OCI-LY3 (cell line): ENCODE data around the gene VGLL4.

Source experiments
- H2AFZ ChIP-seq: fragments of 200-600, 300-600 bp; shearing (Covaris generic); 2 replicates; pipeline ENCODE4 v1.6.0; 2014; ENCODE audit warnings: antibody characterized with exemption, low read depth, low read length
- H3K27ac ChIP-seq: fragments of 200-600, 300-600 bp; sonication (generic); 2 replicates; pipeline ENCODE4 v1.5.1; 2014; ENCODE audit warnings: mild to moderate bottlenecking, low read length, moderate library complexity, mixed read lengths
- H3K27me3 ChIP-seq: fragments of 200-600, 300-600 bp; sonication (generic); 2 replicates; pipeline ENCODE4 v1.6.1; 2014; ENCODE audit warnings: low read depth, low read length, mixed read lengths
- H3K36me3 ChIP-seq: fragments of 200-600, 300-600 bp; sonication (generic); replicated peaks from 2 replicates; pipeline ENCODE3; 2014; ENCODE audit warnings: low read depth, low read length, mixed read lengths
- H3K4me1 ChIP-seq: fragments of 300-600, 200-600 bp; sonication (generic); 2 replicates; pipeline ENCODE4 v1.6.1; 2014; ENCODE audit warnings: low read length, mixed read lengths
- H3K4me2 ChIP-seq: fragments of 200-600, 300-600 bp; sonication (generic); 2 replicates; pipeline ENCODE4 v1.6.1; 2014; ENCODE audit warnings: low read length, mixed read lengths
- H3K4me3 ChIP-seq: fragments of 300-600, 200-600 bp; sonication (generic); 2 replicates; pipeline ENCODE4 v1.5.1; 2014; ENCODE audit warnings: antibody characterized with exemption, mild to moderate bottlenecking, low read length, moderate library complexity
- H3K79me2 ChIP-seq: fragments of 300-600, 200-600 bp; shearing (Covaris generic); 2 replicates; pipeline ENCODE4 v1.6.1; 2014; ENCODE audit warnings: mild to moderate bottlenecking, low read length, mixed read lengths
- H3K9ac ChIP-seq: fragments of 300-600, 200-600 bp; shearing (Covaris generic); 2 replicates; pipeline ENCODE4 v1.6.0; 2014; ENCODE audit warnings: mild to moderate bottlenecking, low read length, moderate library complexity
- H3K9me3 ChIP-seq: fragments of 200-600, 300-600 bp; shearing (Covaris generic); 2 replicates; pipeline ENCODE4 v1.6.1; 2014; ENCODE audit warnings: low read length, mixed read lengths; ENCODE audit not compliant: insufficient read depth
- H4K20me1 ChIP-seq: fragments of 200-600, 300-600 bp; sonication (generic); 2 replicates; pipeline ENCODE4 v1.6.1; 2016; ENCODE audit warnings: low read length, mixed read lengths; ENCODE audit not compliant: insufficient read depth
- CTCF ChIP-seq: fragments of 200-600, 300-600 bp; sonication (generic); IDR thresholded peaks from 2 replicates; pipeline ENCODE4 v1.5.1; 2014; ENCODE audit warnings: antibody characterized with exemption, low read length, low read depth
- EZH2phosphoT487 ChIP-seq: fragments of 200-600 bp; shearing (Covaris generic); IDR thresholded peaks from 2 replicates; pipeline ENCODE4 v1.6.1; 2018; ENCODE audit warnings: antibody characterized with exemption, mixed run types, low read depth

Gene VGLL4

GRCh38 chr3:11566916-11567315 lies 76.8 kb downstream of the VGLL4 start:
- Histone ChIP-seq H3K27me3 (no peaks in the 10 kb centered on the region), H3K79me2 (no peaks in the 10 kb centered on the region), H3K4me3 (no peak overlapping the region), H3K9me3 (no peaks in the 10 kb centered on the region), H3K9ac (no peak overlapping the region), H3K27ac (no peak overlapping the region), H4K20me1 (peaks cover 17% of the 10 kb centered on the region), H3K36me3 (peaks cover 8% of the 10 kb centered on the region), H3K4me2 (no peak overlapping the region), H2AFZ (no peak overlapping the region), H3K4me1 (no peaks in the 10 kb centered on the region)
- TF ChIP-seq CTCF (no peak), EZH2phosphoT487 (no peak)

DNA sequence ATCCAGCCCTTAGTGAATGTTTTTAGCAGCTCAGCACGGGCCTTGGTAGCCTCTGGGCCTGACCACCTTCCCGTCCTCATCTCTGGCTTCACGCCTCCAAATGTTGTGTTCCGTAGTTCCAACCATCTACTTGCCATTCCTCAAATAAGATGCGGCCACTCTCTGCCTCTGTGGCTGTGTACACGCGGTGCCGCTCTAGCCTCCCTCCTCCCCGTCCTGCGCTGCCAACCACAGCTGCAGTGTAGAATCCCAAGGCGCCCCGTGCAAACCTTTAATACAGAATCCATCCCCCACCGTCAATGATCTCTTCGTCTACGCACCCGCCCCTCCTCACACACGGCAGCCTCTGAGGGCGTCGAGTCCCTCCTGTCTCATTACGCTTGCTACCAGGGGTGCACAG lies 77.2 kb downstream of the VGLL4 start:
- H4K20me1 ChIP-seq = peaks cover 17% of the 10 kb centered on the region
- no peak overlapping the region for H3K4me2 ChIP-seq
- TF ChIP-seq EZH2phosphoT487 = no peak
- no peak for TF ChIP-seq CTCF
- H3K4me3 ChIP-seq = no peak overlapping the region
- no peaks in the 10 kb centered on the region for H3K79me2 ChIP-seq
- no peaks in the 10 kb centered on the region for H3K4me1 ChIP-seq
- no peak overlapping the region for H3K27ac ChIP-seq
- H3K9me3 ChIP-seq = no peaks in the 10 kb centered on the region
- no peaks in the 10 kb centered on the region for H3K27me3 ChIP-seq
- no peak overlapping the region for H2AFZ ChIP-seq
- no peak overlapping the region for H3K9ac ChIP-seq
- peaks cover 8% of the 10 kb centered on the region for H3K36me3 ChIP-seq

DNA sequence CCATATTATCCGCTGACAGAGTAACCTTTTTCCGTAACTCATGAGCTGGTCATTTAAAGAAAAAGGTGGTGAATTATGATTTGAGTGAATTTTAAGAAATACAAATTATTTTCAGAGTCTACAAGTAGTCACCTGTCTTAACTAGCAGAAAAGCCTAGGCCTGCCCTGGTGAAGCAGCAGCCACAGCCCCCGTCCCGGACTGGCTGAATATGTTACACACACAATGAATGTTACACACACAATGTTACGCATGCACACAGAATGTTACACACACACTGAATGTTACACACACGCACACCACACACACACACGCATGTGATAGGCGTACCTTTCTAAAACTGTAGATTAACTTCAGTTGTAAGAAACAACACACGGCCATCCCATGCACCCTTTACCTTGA lies 77.8 kb downstream of the VGLL4 start:
- peaks cover 17% of the 10 kb centered on the region for H4K20me1 ChIP-seq
- H3K4me2 ChIP-seq = no peak overlapping the region
- H2AFZ ChIP-seq = no peak overlapping the region
- H3K9me3 ChIP-seq = no peaks in the 10 kb centered on the region
- no peaks in the 10 kb centered on the region for H3K79me2 ChIP-seq
- H3K36me3 ChIP-seq = peaks cover 8% of the 10 kb centered on the region
- TF ChIP-seq EZH2phosphoT487 (no peak), CTCF (no peak)
- no peaks in the 10 kb centered on the region for H3K4me1 ChIP-seq
- H3K27me3 ChIP-seq = no peaks in the 10 kb centered on the region
- no peak overlapping the region for H3K9ac ChIP-seq
- no peak overlapping the region for H3K4me3 ChIP-seq
- H3K27ac ChIP-seq = no peak overlapping the region

DNA sequence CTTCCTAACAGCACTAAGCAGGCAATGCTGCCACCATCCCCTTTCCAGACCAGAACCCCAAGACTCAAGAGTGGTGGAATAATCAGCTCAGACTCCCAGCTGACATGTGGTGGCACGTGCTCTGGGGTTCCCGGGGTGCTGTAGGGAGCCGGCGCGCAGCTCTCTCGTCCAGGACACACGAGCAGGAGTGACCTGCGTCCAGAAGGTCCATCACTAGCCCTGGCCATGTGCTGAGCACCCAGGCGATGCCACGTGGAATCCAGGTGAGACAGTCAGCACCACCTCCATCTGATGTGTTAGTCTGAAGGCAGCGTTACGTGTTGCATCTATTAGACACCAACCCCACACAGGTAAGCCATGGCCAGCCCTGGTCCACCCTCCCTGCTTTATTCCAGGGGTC lies 78.2 kb downstream of the VGLL4 start:
- no peak overlapping the region for H3K4me2 ChIP-seq
- peaks cover 8% of the 10 kb centered on the region for H3K36me3 ChIP-seq
- no peak overlapping the region for H3K4me3 ChIP-seq
- no peak for TF ChIP-seq CTCF
- no peaks in the 10 kb centered on the region for H3K9me3 ChIP-seq
- H3K9ac ChIP-seq = no peak overlapping the region
- peaks cover 17% of the 10 kb centered on the region for H4K20me1 ChIP-seq
- H3K27me3 ChIP-seq = no peaks in the 10 kb centered on the region
- H3K79me2 ChIP-seq = no peaks in the 10 kb centered on the region
- no peak overlapping the region for H2AFZ ChIP-seq
- no peak overlapping the region for H3K27ac ChIP-seq
- no peaks in the 10 kb centered on the region for H3K4me1 ChIP-seq
